Type B pancreatic cell (in vitro differentiated cells): ENCODE measurements around the gene MED15. TPM values are rescaled to one million over a fixed set of nuclear protein-coding genes. Genes with fewer than 3 reads are reported as not detected.
A peak's percentile ranks its signal among the peaks of the same experiment; 100 is the strongest.

Source experiments
- DNase-seq: peaks from one replicate; pipeline ENCODE4 v3.0.0; 2021; ENCODE audit warnings: mixed read lengths; ENCODE audit not compliant: unreplicated experiment; ENCODE audit errors: extremely low spot score
- H3K27ac Mint-ChIP-seq: 2 replicates; pipeline ENCODE4 v1.8.0; 2021; ENCODE audit warnings: mild to moderate bottlenecking, mixed read lengths
- H3K27me3 Mint-ChIP-seq: 2 replicates; pipeline ENCODE4 v1.8.0; 2021; ENCODE audit warnings: mixed read lengths
- H3K36me3 Mint-ChIP-seq: 2 replicates; pipeline ENCODE4 v1.8.0; 2021; ENCODE audit warnings: mixed read lengths
- H3K4me1 Mint-ChIP-seq: one replicate; pipeline ENCODE4 v1.8.0; 2021; ENCODE audit warnings: mixed read lengths; ENCODE audit not compliant: unreplicated experiment
- H3K4me3 Mint-ChIP-seq: 2 replicates; pipeline ENCODE4 v1.8.0; 2021; ENCODE audit warnings: mild to moderate bottlenecking, mixed read lengths
- H3K9me3 Mint-ChIP-seq: 2 replicates; pipeline ENCODE4 v1.8.0; 2021; ENCODE audit warnings: mixed read lengths
- total RNA-seq: library from RNA; stranded (reverse); gene quantifications from 2 replicates; pipeline ENCODE4 v1.2.1, GENCODE V29; 2021; ENCODE audit warnings: low replicate concordance
- TF ChIP-seq, protein P1 (sequence below): fragments of 200-600 bp; sonication (generic); conservative IDR thresholded peaks from 2 replicates; pipeline ENCODE4 v1.5.0; 2021; ENCODE audit warnings: antibody characterized with exemption, mild to moderate bottlenecking

The MED15 gene
- total RNA-seq, 1 donor from 2014 or later, result 90.8 TPM

- H3K4me1 Mint-ChIP-seq, result no peaks in the 10 kb centered on the region
- H3K36me3 Mint-ChIP-seq, result no peaks in the 10 kb centered on the region
- DNase-seq, result no peak
- no peak overlapping the region for H3K4me3 Mint-ChIP-seq
- no peak overlapping the region for H3K27ac Mint-ChIP-seq
- TF ChIP-seq, protein P1, sequence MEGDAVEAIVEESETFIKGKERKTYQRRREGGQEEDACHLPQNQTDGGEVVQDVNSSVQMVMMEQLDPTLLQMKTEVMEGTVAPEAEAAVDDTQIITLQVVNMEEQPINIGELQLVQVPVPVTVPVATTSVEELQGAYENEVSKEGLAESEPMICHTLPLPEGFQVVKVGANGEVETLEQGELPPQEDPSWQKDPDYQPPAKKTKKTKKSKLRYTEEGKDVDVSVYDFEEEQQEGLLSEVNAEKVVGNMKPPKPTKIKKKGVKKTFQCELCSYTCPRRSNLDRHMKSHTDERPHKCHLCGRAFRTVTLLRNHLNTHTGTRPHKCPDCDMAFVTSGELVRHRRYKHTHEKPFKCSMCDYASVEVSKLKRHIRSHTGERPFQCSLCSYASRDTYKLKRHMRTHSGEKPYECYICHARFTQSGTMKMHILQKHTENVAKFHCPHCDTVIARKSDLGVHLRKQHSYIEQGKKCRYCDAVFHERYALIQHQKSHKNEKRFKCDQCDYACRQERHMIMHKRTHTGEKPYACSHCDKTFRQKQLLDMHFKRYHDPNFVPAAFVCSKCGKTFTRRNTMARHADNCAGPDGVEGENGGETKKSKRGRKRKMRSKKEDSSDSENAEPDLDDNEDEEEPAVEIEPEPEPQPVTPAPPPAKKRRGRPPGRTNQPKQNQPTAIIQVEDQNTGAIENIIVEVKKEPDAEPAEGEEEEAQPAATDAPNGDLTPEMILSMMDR, result no peak
- H3K27me3 Mint-ChIP-seq, result no peaks in the 10 kb centered on the region
- H3K9me3 Mint-ChIP-seq, result no peaks in the 10 kb centered on the region
These were observed 96.8 kb downstream of the MED15 start for GRCh38 chr22:20604092-20604747.

DNA sequence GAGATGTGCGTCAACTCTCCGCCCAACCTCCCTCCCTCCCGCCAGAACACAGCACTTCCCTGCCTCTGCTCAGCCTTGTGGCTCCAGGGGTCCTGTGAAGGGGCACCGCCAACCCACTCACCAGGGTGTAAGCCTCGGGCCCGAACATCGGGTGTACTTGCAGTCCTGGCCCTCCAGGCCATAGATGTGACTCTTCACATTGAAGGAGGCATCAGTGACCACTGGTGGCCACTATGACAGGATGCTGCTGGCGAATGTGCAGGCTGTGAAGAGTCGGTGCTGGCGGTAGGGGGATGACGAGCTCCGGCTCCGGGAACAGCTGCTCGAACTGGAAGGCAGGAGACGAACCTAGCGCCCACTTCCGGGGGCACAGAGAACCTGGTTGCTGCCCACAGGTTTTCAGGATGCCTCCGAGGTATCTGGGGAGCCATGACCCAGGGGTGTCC lies 97.4 kb downstream of the MED15 start:
- no peaks in the 10 kb centered on the region for H3K4me1 Mint-ChIP-seq
- H3K27me3 Mint-ChIP-seq, result no peaks in the 10 kb centered on the region
- no peak overlapping the region for H3K4me3 Mint-ChIP-seq
- H3K9me3 Mint-ChIP-seq, result no peaks in the 10 kb centered on the region
- no peak for DNase-seq
- no peak overlapping the region for H3K27ac Mint-ChIP-seq
- TF ChIP-seq, protein P1, result no peak
- no peaks in the 10 kb centered on the region for H3K36me3 Mint-ChIP-seq

DNA sequence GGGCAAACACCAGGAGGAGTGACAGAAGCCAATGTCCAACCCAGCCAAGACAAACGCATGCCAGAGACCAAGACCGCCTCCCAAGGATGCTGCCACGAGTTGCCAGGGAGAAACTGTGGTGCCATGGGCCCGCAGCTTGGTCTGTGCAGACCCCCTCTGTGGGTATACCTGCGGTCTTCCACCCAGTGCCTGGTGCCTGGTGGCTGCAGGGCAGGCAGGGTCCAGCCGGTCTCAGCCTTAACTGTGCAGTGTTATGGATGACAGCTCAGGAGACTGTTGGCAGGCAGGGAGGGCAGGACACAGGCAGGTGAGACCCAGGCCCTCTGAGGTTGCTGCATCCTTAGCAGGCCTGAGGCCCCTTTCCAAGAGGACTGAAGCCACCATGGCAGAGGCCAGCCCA lies 97.9 kb downstream of the MED15 start:
- DNase-seq, result no peak
- TF ChIP-seq, protein P1, result no peak
- Mint-ChIP-seq H3K4me1 (no peaks in the 10 kb centered on the region), H3K36me3 (no peaks in the 10 kb centered on the region), H3K27ac (no peak overlapping the region), H3K4me3 (no peak overlapping the region), H3K9me3 (no peaks in the 10 kb centered on the region), H3K27me3 (no peaks in the 10 kb centered on the region)

GRCh38 chr22:20606041-20606783 lies 98.8 kb downstream of the MED15 start:
- Mint-ChIP-seq H3K27ac (peak overlapping the region; percentile 69), H3K27me3 (no peaks in the 10 kb centered on the region), H3K4me1 (no peaks in the 10 kb centered on the region), H3K36me3 (no peaks in the 10 kb centered on the region), H3K9me3 (no peaks in the 10 kb centered on the region), H3K4me3 (peak overlapping the region; percentile 31)
- no peak for DNase-seq
- TF ChIP-seq, protein P1, result peak; percentile 80

DNA sequence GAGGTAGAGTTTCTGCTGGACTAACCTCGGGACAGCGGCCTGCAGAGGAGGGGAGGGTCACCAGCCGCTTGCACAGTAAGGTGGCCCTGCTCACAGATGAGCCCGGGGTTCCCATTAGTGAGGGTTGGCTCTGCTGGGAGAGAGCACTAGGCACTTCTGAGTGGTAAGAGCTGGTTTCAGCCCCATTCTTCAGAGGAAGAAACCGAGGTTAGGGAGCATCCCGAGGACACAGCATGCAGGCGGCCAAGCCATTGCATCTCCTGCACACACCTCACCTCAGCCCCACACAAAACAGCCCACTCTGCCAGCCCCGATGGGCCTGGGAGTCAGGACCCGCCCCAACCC lies 99.3 kb downstream of the MED15 start:
- Mint-ChIP-seq H3K27ac (peak overlapping the region; percentile 69), H3K9me3 (no peaks in the 10 kb centered on the region), H3K36me3 (no peaks in the 10 kb centered on the region), H3K4me3 (peak overlapping the region; percentile 31), H3K4me1 (no peaks in the 10 kb centered on the region), H3K27me3 (no peaks in the 10 kb centered on the region)
- no peak for DNase-seq
- TF ChIP-seq, protein P1, result no peak
